WTC11 (cell line): ENCODE data around the gene CNOT3. TPM values are rescaled to one million over a fixed set of nuclear protein-coding genes. Genes with fewer than 3 reads are reported as not detected.

ENCODE experiments used
- E2F1 ChIP-seq: sonication (generic); formaldehyde crosslinking; IDR thresholded peaks from 2 replicates; pipeline ENCODE4 v1.8.0; 2022; ENCODE audit warnings: mild to moderate bottlenecking, missing genetic modification reagents
- EMX1 ChIP-seq: fragments of 250-450 bp; sonication (Bioruptor Pico); IDR thresholded peaks from 2 replicates; pipeline ENCODE4 v1.8.0; 2021; ENCODE audit warnings: mild to moderate bottlenecking
- FOXK1 ChIP-seq: sonication (generic); formaldehyde crosslinking; IDR thresholded peaks from 2 replicates; pipeline ENCODE4 v1.8.0; 2022; ENCODE audit warnings: mild to moderate bottlenecking, moderate library complexity, missing genetic modification reagents
- GABPB1 ChIP-seq: sonication (generic); formaldehyde crosslinking; IDR thresholded peaks from 2 replicates; pipeline ENCODE4 v1.8.1; 2023; ENCODE audit warnings: mild to moderate bottlenecking, missing genetic modification reagents
- GRHL2 ChIP-seq: fragments of 250-450 bp; sonication (Bioruptor Pico); IDR thresholded peaks from 2 replicates; pipeline ENCODE4 v1.8.0; 2022; ENCODE audit warnings: mild to moderate bottlenecking, moderate library complexity; ENCODE audit not compliant: insufficient replicate concordance, severe bottlenecking
- HMGXB4 ChIP-seq: sonication (generic); formaldehyde crosslinking; IDR thresholded peaks from 2 replicates; pipeline ENCODE4 v1.8.1; 2023; ENCODE audit warnings: mild to moderate bottlenecking, moderate library complexity, missing genetic modification reagents
- IRF1 ChIP-seq: sonication (generic); formaldehyde crosslinking; IDR thresholded peaks from 2 replicates; pipeline ENCODE4 v1.8.0; 2023; ENCODE audit warnings: missing genetic modification reagents
- MAX ChIP-seq: sonication (generic); formaldehyde crosslinking; IDR thresholded peaks from 2 replicates; pipeline ENCODE4 v1.8.0; 2022; ENCODE audit warnings: mild to moderate bottlenecking, missing genetic modification reagents
- NR3C1 ChIP-seq: sonication (generic); formaldehyde crosslinking; conservative IDR thresholded peaks from 2 replicates; pipeline ENCODE4 v1.8.1; 2023; ENCODE audit warnings: low read depth, mild to moderate bottlenecking, missing genetic modification reagents
- SOX15 ChIP-seq: fragments of 250-450 bp; sonication (Bioruptor Pico); IDR thresholded peaks from 2 replicates; pipeline ENCODE4 v1.9.0; 2021; ENCODE audit warnings: mild to moderate bottlenecking
- STAT6 ChIP-seq: sonication (generic); formaldehyde crosslinking; conservative IDR thresholded peaks from 2 replicates; pipeline ENCODE4 v1.8.1; 2023; ENCODE audit warnings: mild to moderate bottlenecking, low read depth, missing genetic modification reagents, moderate library complexity
- ZNF121 ChIP-seq: sonication (generic); formaldehyde crosslinking; IDR thresholded peaks from 2 replicates; pipeline ENCODE4 v1.8.0; 2023; ENCODE audit warnings: missing genetic modification reagents
- ZNF138 ChIP-seq: sonication (generic); formaldehyde crosslinking; conservative IDR thresholded peaks from 2 replicates; pipeline ENCODE4 v1.8.1; 2022; ENCODE audit warnings: mild to moderate bottlenecking, moderate library complexity, missing genetic modification reagents
- ZNF396 ChIP-seq: fragments of 250-450 bp; sonication (Bioruptor Pico); IDR thresholded peaks from 2 replicates; pipeline ENCODE4 v1.8.0; 2021; ENCODE audit warnings: mild to moderate bottlenecking, moderate library complexity, borderline replicate concordance
- ZNF416 ChIP-seq: fragments of 250-450 bp; sonication (Bioruptor Pico); IDR thresholded peaks from 2 replicates; pipeline ENCODE4 v1.9.0; 2021; ENCODE audit warnings: mild to moderate bottlenecking, inconsistent platforms
- total RNA-seq: library from RNA; stranded (reverse); gene quantifications from 3 replicates; pipeline ENCODE4 v1.2.3, GENCODE V29; 2021
- TF ChIP-seq, protein P1 (sequence below): sonication (generic); formaldehyde crosslinking; IDR thresholded peaks from 2 replicates; pipeline ENCODE4 v1.8.0; 2023; ENCODE audit warnings: mild to moderate bottlenecking, missing genetic modification reagents
- TF ChIP-seq, protein P2 (sequence below): fragments of 200-600 bp; IDR thresholded peaks from 2 replicates; pipeline ENCODE4 v1.8.0; 2022; ENCODE audit warnings: antibody characterized with exemption
- TF ChIP-seq, protein P3 (sequence below): sonication (generic); formaldehyde crosslinking; IDR thresholded peaks from 2 replicates; pipeline ENCODE4 v1.8.1; 2023; ENCODE audit warnings: mild to moderate bottlenecking, missing genetic modification reagents, moderate library complexity
- TF ChIP-seq, protein P4 (sequence below): sonication (generic); formaldehyde crosslinking; IDR thresholded peaks from 2 replicates; pipeline ENCODE4 v1.8.1; 2022; ENCODE audit warnings: missing genetic modification reagents, borderline replicate concordance
- TF ChIP-seq, protein P5 (sequence below): sonication (generic); formaldehyde crosslinking; IDR thresholded peaks from 2 replicates; pipeline ENCODE4 v1.8.1; 2023; ENCODE audit warnings: mild to moderate bottlenecking, missing genetic modification reagents
- TF ChIP-seq, protein P6 (sequence below): fragments of 250-450 bp; sonication (Bioruptor Pico); IDR thresholded peaks from 2 replicates; pipeline ENCODE4 v1.9.0; 2021; ENCODE audit warnings: mild to moderate bottlenecking

Gene CNOT3
- total RNA-seq, 1 experiment from 2014 or later = 93.3 TPM

- TF ChIP-seq ZNF396 (no peak), FOXK1 (CRISPR knock-in tag) (peak; percentile 86), SOX15 (CRISPR knock-in tag) (no peak), STAT6 (CRISPR knock-in tag) (no peak), E2F1 (CRISPR knock-in tag) (no peak), ZNF138 (no peak), EMX1 (CRISPR knock-in tag) (no peak), NR3C1 (CRISPR knock-in tag) (no peak), HMGXB4 (CRISPR knock-in tag) (no peak), GABPB1 (CRISPR knock-in tag) (0 out of 2 replicates have a peak, but pooled peaks have one; percentile 30), ZNF416 (no peak), MAX (CRISPR knock-in tag) (peak; percentile 32; the same call in 1 of the 2 replicates), ZNF121 (no peak), IRF1 (CRISPR knock-in tag) (peak; percentile 67; the same call in 1 of the 2 replicates), GRHL2 (no peak)
- TF ChIP-seq, protein P1, sequence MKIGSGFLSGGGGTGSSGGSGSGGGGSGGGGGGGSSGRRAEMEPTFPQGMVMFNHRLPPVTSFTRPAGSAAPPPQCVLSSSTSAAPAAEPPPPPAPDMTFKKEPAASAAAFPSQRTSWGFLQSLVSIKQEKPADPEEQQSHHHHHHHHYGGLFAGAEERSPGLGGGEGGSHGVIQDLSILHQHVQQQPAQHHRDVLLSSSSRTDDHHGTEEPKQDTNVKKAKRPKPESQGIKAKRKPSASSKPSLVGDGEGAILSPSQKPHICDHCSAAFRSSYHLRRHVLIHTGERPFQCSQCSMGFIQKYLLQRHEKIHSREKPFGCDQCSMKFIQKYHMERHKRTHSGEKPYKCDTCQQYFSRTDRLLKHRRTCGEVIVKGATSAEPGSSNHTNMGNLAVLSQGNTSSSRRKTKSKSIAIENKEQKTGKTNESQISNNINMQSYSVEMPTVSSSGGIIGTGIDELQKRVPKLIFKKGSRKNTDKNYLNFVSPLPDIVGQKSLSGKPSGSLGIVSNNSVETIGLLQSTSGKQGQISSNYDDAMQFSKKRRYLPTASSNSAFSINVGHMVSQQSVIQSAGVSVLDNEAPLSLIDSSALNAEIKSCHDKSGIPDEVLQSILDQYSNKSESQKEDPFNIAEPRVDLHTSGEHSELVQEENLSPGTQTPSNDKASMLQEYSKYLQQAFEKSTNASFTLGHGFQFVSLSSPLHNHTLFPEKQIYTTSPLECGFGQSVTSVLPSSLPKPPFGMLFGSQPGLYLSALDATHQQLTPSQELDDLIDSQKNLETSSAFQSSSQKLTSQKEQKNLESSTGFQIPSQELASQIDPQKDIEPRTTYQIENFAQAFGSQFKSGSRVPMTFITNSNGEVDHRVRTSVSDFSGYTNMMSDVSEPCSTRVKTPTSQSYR (CRISPR knock-in tag) = 0 out of 2 replicates have a peak, but pooled peaks have one; percentile 56
- TF ChIP-seq, protein P2, sequence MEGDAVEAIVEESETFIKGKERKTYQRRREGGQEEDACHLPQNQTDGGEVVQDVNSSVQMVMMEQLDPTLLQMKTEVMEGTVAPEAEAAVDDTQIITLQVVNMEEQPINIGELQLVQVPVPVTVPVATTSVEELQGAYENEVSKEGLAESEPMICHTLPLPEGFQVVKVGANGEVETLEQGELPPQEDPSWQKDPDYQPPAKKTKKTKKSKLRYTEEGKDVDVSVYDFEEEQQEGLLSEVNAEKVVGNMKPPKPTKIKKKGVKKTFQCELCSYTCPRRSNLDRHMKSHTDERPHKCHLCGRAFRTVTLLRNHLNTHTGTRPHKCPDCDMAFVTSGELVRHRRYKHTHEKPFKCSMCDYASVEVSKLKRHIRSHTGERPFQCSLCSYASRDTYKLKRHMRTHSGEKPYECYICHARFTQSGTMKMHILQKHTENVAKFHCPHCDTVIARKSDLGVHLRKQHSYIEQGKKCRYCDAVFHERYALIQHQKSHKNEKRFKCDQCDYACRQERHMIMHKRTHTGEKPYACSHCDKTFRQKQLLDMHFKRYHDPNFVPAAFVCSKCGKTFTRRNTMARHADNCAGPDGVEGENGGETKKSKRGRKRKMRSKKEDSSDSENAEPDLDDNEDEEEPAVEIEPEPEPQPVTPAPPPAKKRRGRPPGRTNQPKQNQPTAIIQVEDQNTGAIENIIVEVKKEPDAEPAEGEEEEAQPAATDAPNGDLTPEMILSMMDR = no peak
- TF ChIP-seq, protein P3, sequence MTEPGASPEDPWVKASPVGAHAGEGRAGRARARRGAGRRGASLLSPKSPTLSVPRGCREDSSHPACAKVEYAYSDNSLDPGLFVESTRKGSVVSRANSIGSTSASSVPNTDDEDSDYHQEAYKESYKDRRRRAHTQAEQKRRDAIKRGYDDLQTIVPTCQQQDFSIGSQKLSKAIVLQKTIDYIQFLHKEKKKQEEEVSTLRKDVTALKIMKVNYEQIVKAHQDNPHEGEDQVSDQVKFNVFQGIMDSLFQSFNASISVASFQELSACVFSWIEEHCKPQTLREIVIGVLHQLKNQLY (CRISPR knock-in tag) = no peak
- TF ChIP-seq, protein P4, sequence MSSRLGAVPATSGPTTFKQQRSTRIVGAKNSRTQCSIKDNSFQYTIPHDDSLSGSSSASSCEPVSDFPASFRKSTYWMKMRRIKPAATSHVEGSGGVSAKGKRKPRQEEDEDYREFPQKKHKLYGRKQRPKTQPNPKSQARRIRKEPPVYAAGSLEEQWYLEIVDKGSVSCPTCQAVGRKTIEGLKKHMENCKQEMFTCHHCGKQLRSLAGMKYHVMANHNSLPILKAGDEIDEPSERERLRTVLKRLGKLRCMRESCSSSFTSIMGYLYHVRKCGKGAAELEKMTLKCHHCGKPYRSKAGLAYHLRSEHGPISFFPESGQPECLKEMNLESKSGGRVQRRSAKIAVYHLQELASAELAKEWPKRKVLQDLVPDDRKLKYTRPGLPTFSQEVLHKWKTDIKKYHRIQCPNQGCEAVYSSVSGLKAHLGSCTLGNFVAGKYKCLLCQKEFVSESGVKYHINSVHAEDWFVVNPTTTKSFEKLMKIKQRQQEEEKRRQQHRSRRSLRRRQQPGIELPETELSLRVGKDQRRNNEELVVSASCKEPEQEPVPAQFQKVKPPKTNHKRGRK (CRISPR knock-in tag) = no peak
- TF ChIP-seq, protein P5, sequence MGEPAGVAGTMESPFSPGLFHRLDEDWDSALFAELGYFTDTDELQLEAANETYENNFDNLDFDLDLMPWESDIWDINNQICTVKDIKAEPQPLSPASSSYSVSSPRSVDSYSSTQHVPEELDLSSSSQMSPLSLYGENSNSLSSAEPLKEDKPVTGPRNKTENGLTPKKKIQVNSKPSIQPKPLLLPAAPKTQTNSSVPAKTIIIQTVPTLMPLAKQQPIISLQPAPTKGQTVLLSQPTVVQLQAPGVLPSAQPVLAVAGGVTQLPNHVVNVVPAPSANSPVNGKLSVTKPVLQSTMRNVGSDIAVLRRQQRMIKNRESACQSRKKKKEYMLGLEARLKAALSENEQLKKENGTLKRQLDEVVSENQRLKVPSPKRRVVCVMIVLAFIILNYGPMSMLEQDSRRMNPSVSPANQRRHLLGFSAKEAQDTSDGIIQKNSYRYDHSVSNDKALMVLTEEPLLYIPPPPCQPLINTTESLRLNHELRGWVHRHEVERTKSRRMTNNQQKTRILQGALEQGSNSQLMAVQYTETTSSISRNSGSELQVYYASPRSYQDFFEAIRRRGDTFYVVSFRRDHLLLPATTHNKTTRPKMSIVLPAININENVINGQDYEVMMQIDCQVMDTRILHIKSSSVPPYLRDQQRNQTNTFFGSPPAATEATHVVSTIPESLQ (CRISPR knock-in tag) = no peak
- TF ChIP-seq, protein P6, sequence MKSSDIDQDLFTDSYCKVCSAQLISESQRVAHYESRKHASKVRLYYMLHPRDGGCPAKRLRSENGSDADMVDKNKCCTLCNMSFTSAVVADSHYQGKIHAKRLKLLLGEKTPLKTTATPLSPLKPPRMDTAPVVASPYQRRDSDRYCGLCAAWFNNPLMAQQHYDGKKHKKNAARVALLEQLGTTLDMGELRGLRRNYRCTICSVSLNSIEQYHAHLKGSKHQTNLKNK (CRISPR knock-in tag) = no peak
Measured at GRCh38 chr19:54102421-54103169, 35.0 kb upstream of the CNOT3 start, which contains the start of gene NDUFA3 (continued).
